AG09319 (cell line): Measurements from ENCODE around the gene MRPS5.
A peak's percentile ranks its signal among the peaks of the same experiment; 100 is the strongest.

Source experiments
- DNase-seq: peaks from one replicate; pipeline ENCODE4 v3.0.0-alpha.2; 2010; ENCODE audit warnings: low read depth; ENCODE audit errors: extremely low read depth
- TF ChIP-seq, protein P1 (sequence below): IDR thresholded peaks from 2 replicates; pipeline ENCODE4 v1.5.1; 2011; ENCODE audit warnings: low read depth, mild to moderate bottlenecking, inconsistent platforms, low read length, moderate library complexity

MRPS5 gene

DNA sequence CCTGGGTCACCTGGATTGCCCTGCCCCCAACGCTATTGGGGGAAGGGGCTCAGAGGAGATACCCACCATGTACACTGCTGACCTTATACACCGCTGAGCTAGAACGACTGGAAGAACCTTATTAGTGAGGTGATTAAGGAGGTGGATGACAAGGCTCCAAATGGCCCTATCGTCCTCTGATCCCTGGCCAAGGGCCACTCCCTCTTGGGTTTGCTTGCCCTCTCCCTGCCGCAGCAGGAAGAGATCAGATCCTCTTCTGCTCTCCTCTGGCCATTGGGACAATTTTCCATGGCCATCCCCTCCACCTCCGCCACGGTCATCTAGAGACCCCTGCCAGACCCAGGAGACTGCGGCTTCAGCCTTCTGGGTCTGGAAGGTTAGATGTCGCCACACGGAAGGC lies 36.8 kb upstream of the MRPS5 start:
- TF ChIP-seq, protein P1, sequence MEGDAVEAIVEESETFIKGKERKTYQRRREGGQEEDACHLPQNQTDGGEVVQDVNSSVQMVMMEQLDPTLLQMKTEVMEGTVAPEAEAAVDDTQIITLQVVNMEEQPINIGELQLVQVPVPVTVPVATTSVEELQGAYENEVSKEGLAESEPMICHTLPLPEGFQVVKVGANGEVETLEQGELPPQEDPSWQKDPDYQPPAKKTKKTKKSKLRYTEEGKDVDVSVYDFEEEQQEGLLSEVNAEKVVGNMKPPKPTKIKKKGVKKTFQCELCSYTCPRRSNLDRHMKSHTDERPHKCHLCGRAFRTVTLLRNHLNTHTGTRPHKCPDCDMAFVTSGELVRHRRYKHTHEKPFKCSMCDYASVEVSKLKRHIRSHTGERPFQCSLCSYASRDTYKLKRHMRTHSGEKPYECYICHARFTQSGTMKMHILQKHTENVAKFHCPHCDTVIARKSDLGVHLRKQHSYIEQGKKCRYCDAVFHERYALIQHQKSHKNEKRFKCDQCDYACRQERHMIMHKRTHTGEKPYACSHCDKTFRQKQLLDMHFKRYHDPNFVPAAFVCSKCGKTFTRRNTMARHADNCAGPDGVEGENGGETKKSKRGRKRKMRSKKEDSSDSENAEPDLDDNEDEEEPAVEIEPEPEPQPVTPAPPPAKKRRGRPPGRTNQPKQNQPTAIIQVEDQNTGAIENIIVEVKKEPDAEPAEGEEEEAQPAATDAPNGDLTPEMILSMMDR = no peak
- DNase-seq = no peak

DNA sequence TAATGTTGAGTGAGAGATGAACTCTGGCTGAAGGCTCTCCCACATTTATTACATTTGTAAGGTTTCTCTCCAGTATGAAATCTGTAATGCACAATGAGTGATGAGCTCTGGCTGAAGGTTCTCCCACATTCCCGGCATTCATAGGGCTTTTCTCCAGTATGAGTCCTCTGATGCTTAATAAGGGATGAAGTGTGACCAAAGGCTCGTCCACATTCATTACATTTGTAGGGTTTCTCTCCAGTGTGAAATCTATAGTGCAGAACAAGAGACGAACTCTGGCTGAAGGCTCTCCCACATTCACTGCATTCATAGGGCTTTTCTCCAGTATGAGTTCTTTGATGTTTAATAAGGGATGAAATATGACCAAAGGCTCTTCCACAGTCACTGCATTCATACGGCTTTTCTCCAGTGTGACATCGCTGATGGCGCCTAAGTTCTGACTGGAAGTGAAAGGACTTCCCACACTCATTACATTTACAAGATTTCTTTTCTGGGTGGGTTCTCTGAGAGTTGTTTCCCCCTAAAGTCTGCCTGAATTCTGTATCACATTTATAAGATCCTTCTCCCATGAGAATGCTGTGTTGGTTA lies 27.9 kb upstream of the MRPS5 start:
- DNase-seq = no peak
- TF ChIP-seq, protein P1 = no peak

DNA sequence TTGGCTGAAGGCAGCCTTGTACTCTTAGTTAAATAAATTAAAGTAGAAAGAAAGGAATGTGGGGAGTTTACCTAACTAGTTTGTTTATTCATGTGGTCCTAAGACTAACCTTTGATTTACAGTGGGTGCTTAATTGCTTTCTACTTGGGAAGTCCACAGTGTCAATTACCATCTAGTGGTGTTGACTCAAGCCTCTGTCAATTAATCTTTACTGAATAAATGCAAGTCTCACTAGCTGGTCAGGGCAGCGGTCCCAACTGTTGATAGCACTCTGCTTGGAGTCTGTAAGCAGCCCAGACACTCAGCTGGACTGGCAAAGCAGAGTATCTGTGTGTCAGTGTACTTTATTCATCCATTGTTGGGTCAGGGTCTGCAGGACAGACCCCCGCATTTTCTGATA lies 22.2 kb upstream of the MRPS5 start:
- TF ChIP-seq, protein P1 = no peak
- DNase-seq = no peak

DNA sequence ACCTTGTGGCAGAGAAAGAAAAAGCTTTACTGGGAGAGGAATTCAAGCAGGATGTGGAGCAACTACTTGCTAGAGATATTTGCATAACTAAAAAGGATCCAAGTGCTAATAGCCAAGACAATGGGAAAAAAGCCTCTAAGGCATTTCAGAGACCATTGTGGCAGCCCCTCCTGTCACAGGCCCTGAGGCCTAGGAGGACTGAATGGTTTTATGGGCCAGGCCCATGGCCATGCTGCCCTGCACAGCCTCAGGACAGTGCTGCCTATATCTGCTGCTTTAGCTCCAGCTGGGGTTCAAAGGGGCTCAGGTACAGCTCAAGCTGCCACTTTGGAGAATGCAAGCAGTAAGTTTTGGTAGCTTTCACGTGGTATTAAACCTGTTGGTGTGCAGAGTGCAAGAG lies 17.1 kb upstream of the MRPS5 start:
- DNase-seq = no peak
- TF ChIP-seq, protein P1 = no peak

DNA sequence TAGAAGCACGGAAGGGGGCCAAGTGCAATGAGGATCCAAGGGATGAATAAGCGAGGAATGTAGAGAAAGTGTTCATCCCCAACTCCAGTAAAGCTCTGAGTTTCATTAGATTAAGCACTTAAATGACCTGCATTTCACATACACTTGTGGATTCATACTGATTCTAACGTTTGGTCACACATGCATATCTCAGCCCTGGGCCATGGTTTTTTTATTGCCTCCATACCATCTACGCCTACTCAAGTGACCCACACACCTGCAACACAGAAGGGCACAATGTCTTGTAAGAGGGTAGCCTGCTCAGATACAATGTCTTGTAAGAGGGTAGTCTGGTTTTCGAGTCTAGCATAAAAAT lies 566 bp upstream of the MRPS5 start:
- no peak for DNase-seq
- TF ChIP-seq, protein P1 = no peak

DNA sequence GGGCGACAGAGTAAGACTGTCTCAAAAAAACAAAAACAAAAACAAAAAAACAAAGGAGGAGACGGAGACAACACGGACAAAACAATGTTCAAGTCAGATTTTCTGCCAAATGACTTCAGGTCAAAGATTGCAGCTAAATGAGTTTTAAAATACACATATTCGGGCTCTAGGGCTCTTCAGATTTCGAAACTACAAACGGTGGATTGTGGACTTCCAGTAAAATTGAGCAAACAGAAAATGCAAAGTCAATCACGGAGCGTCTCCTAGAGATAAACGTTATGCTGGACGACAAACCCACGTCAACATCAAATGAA lies 558 bp downstream of the MRPS5 start:
- TF ChIP-seq, protein P1 = no peak

DNA sequence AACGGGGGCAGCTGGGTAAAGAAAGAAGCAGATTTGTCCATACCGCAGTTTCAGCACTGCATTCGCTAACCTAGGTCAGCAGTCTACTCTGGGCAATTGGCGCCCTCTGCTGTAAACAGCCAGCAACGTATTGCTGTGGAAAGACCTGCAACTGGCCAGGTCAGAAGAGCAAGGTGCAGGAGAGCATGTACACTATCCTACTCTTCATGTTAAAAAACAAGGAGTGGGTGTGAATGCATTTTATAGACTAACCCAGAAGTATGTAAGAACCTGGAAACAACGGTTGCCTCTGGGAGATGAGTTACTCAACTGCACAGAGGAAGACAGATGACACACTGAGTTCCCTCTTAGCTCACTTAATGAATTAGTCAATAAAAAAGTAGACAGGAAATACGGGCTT lies 6.2 kb downstream of the MRPS5 start:
- peak; percentile 11 for DNase-seq
- TF ChIP-seq, protein P1 = peak; percentile 85

More for the DNA sequence above, 558 bp downstream of the MRPS5 start:
- DNase-seq = no peak
